ENCODE results near the gene GALK2.

DNA sequence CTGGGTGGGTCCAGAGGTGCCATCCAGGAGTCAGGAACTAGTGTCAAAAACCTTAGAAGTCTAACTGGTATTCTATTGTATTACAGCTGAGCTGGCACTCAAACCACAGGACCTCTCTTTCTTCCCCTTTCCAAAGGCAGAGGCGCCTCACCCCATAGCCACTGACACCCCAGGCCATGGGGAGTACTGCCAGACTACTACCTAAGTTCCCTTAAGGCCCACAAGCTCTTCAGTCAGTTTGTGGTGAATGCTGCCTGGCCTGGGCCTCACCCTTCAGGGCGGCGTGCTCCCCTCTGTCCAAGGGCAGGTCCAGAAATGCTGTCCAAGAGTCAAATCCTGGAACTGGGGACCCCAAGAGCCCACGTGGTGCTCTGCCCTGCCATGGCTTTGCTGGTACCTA is 209.9 kb downstream of the GALK2 start:
- TF ChIP-seq EZH2phosphoT487 (IDR thresholded peaks at IDR 0.05; ENCODE audit: unreplicated experiment) (no peak), EZH2 (IDR thresholded peaks at IDR 0.05; ENCODE audit: low read depth, unreplicated experiment) (no peak), POLR2AphosphoS5 (IDR thresholded peaks at IDR 0.05; ENCODE audit: low read depth) (no peak)
- TF ChIP-seq, protein P1, sequence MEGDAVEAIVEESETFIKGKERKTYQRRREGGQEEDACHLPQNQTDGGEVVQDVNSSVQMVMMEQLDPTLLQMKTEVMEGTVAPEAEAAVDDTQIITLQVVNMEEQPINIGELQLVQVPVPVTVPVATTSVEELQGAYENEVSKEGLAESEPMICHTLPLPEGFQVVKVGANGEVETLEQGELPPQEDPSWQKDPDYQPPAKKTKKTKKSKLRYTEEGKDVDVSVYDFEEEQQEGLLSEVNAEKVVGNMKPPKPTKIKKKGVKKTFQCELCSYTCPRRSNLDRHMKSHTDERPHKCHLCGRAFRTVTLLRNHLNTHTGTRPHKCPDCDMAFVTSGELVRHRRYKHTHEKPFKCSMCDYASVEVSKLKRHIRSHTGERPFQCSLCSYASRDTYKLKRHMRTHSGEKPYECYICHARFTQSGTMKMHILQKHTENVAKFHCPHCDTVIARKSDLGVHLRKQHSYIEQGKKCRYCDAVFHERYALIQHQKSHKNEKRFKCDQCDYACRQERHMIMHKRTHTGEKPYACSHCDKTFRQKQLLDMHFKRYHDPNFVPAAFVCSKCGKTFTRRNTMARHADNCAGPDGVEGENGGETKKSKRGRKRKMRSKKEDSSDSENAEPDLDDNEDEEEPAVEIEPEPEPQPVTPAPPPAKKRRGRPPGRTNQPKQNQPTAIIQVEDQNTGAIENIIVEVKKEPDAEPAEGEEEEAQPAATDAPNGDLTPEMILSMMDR (conservative IDR thresholded peaks at IDR 0.05; ENCODE audit: low read depth in 2 of 2) = no peak
